ENCODE measurements around the gene UTS2R. TPM values are rescaled to one million over a fixed set of nuclear protein-coding genes. Genes with fewer than 3 reads are reported as not detected.

Gene UTS2R
- total RNA-seq, 1 experiment from 2014 or later: 0.46 TPM

GRCh38 chr17:82416264-82416663, 44.7 kb downstream of the UTS2R start:
- H3K27me3 Mint-ChIP-seq (ENCODE audit: low read depth): no peaks in the 10 kb centered on the region
- no peak for ATAC-seq
- ChIA-PET POLR2A (no interaction called here), CTCF (interaction anchor here (0.5 to 1.0 kb wide), 2 partner anchors 65 to 132 kb away, joined by 3 to 4 read pairs; no protein-coding TSS in a partner anchor)
- H3K9me3 Mint-ChIP-seq: no peaks in the 10 kb centered on the region
- H3K4me1 Mint-ChIP-seq: peaks cover 13% of the 10 kb centered on the region
- H3K4me3 Mint-ChIP-seq: no peak overlapping the region
- no peak for DNase-seq (ENCODE audit: low spot score)
- TF ChIP-seq, protein P1, sequence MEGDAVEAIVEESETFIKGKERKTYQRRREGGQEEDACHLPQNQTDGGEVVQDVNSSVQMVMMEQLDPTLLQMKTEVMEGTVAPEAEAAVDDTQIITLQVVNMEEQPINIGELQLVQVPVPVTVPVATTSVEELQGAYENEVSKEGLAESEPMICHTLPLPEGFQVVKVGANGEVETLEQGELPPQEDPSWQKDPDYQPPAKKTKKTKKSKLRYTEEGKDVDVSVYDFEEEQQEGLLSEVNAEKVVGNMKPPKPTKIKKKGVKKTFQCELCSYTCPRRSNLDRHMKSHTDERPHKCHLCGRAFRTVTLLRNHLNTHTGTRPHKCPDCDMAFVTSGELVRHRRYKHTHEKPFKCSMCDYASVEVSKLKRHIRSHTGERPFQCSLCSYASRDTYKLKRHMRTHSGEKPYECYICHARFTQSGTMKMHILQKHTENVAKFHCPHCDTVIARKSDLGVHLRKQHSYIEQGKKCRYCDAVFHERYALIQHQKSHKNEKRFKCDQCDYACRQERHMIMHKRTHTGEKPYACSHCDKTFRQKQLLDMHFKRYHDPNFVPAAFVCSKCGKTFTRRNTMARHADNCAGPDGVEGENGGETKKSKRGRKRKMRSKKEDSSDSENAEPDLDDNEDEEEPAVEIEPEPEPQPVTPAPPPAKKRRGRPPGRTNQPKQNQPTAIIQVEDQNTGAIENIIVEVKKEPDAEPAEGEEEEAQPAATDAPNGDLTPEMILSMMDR (IDR thresholded peaks at IDR 0.05): no peak
- no peak for TF ChIP-seq PREB (CRISPR knock-in tag; IDR thresholded peaks at IDR 0.05; ENCODE audit: borderline replicate concordance)
- TF ChIP-seq, protein P2, sequence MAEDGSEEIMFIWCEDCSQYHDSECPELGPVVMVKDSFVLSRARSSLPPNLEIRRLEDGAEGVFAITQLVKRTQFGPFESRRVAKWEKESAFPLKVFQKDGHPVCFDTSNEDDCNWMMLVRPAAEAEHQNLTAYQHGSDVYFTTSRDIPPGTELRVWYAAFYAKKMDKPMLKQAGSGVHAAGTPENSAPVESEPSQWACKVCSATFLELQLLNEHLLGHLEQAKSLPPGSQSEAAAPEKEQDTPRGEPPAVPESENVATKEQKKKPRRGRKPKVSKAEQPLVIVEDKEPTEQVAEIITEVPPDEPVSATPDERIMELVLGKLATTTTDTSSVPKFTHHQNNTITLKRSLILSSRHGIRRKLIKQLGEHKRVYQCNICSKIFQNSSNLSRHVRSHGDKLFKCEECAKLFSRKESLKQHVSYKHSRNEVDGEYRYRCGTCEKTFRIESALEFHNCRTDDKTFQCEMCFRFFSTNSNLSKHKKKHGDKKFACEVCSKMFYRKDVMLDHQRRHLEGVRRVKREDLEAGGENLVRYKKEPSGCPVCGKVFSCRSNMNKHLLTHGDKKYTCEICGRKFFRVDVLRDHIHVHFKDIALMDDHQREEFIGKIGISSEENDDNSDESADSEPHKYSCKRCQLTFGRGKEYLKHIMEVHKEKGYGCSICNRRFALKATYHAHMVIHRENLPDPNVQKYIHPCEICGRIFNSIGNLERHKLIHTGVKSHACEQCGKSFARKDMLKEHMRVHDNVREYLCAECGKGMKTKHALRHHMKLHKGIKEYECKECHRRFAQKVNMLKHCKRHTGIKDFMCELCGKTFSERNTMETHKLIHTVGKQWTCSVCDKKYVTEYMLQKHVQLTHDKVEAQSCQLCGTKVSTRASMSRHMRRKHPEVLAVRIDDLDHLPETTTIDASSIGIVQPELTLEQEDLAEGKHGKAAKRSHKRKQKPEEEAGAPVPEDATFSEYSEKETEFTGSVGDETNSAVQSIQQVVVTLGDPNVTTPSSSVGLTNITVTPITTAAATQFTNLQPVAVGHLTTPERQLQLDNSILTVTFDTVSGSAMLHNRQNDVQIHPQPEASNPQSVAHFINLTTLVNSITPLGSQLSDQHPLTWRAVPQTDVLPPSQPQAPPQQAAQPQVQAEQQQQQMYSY (CRISPR knock-in tag; IDR thresholded peaks at IDR 0.05): no peak
- no peak for TF ChIP-seq ELF4 (CRISPR knock-in tag; IDR thresholded peaks at IDR 0.05; ENCODE audit: low read depth)
- no peak for TF ChIP-seq TEAD1 (CRISPR knock-in tag; IDR thresholded peaks at IDR 0.05)
- TF ChIP-seq ZNF423 (CRISPR knock-in tag; IDR thresholded peaks at IDR 0.05): no peak
- no peak for TF ChIP-seq SOX15 (CRISPR knock-in tag; IDR thresholded peaks at IDR 0.05)
- no peak for TF ChIP-seq SMAD4 (CRISPR knock-in tag; IDR thresholded peaks at IDR 0.05)
- no peak for TF ChIP-seq ZNF263 (CRISPR knock-in tag; IDR thresholded peaks at IDR 0.05; ENCODE audit: low read depth)
- no peak for TF ChIP-seq AFF4 (CRISPR knock-in tag; IDR thresholded peaks at IDR 0.05; ENCODE audit: borderline replicate concordance)
- TF ChIP-seq ZNF121 (CRISPR knock-in tag; IDR thresholded peaks at IDR 0.05): no peak
- TF ChIP-seq HMGA2 (CRISPR knock-in tag; IDR thresholded peaks at IDR 0.05): no peak
- TF ChIP-seq, protein P3, sequence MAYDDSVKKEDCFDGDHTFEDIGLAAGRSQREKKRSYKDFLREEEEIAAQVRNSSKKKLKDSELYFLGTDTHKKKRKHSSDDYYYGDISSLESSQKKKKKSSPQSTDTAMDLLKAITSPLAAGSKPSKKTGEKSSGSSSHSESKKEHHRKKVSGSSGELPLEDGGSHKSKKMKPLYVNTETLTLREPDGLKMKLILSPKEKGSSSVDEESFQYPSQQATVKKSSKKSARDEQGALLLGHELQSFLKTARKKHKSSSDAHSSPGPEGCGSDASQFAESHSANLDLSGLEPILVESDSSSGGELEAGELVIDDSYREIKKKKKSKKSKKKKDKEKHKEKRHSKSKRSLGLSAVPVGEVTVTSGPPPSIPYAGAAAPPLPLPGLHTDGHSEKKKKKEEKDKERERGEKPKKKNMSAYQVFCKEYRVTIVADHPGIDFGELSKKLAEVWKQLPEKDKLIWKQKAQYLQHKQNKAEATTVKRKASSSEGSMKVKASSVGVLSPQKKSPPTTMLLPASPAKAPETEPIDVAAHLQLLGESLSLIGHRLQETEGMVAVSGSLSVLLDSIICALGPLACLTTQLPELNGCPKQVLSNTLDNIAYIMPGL (CRISPR knock-in tag; IDR thresholded peaks at IDR 0.05): no peak
- no peak for TF ChIP-seq PRRX2 (CRISPR knock-in tag; IDR thresholded peaks at IDR 0.05)
- TF ChIP-seq JAZF1 (CRISPR knock-in tag; IDR thresholded peaks at IDR 0.05): no peak
- TF ChIP-seq FOXK1 (CRISPR knock-in tag; IDR thresholded peaks at IDR 0.05): no peak
- TF ChIP-seq ATF3 (CRISPR knock-in tag; conservative IDR thresholded peaks at IDR 0.05): no peak
- no peak for TF ChIP-seq E2F5 (CRISPR knock-in tag; IDR thresholded peaks at IDR 0.05)
- TF ChIP-seq GRHL2 (CRISPR knock-in tag; IDR thresholded peaks at IDR 0.05; ENCODE audit: insufficient replicate concordance, severe bottlenecking): no peak
- H3K27ac Mint-ChIP-seq: no peak overlapping the region
- peaks cover 12% of the 10 kb centered on the region for H3K36me3 Mint-ChIP-seq

Data from WTC11 (cell line).